ENCODE measurements around the gene FBXL14. TPM values are rescaled to one million over a fixed set of nuclear protein-coding genes. Genes with fewer than 3 reads are reported as not detected.

The FBXL14 gene
- 11.9 and 16.2 TPM in 2 replicates for total RNA-seq (2014; rRNA removed; shearing (Covaris generic); ENCODE audit: low replicate concordance)

GRCh38 chr12:1594261-1595025, at the start of gene FBXL14:
TSS of gene FBXL14 (minus strand) at chr12:1594581. CDS start at chr12:1594066, 515 bp downstream.
- in situ Hi-C loops (cut with HindIII; ENCODE audit: low pct_unique_long_range_greater_than_20kb, low sequenced_read_pairs): no loop called here
- peak; percentile 78 for DNase-seq (ENCODE audit: low read depth)

- DNase-seq (ENCODE audit: low read depth): no peak
- in situ Hi-C loops (cut with HindIII; ENCODE audit: low pct_unique_long_range_greater_than_20kb, low sequenced_read_pairs): no loop called here
These were observed 49.6 kb upstream of the FBXL14 start for GRCh38 chr12:1643905-1644533.

GRCh38 chr12:1643043-1643442, 48.7 kb upstream of the FBXL14 start:
- in situ Hi-C loops (cut with HindIII; ENCODE audit: low pct_unique_long_range_greater_than_20kb, low sequenced_read_pairs): no loop called here
- no peak for DNase-seq (ENCODE audit: low read depth)

- DNase-seq (ENCODE audit: low read depth): no peak
- in situ Hi-C loops (cut with HindIII; ENCODE audit: low pct_unique_long_range_greater_than_20kb, low sequenced_read_pairs): no loop called here
These were observed 48.1 kb upstream of the FBXL14 start for GRCh38 chr12:1642513-1642912.

DNA sequence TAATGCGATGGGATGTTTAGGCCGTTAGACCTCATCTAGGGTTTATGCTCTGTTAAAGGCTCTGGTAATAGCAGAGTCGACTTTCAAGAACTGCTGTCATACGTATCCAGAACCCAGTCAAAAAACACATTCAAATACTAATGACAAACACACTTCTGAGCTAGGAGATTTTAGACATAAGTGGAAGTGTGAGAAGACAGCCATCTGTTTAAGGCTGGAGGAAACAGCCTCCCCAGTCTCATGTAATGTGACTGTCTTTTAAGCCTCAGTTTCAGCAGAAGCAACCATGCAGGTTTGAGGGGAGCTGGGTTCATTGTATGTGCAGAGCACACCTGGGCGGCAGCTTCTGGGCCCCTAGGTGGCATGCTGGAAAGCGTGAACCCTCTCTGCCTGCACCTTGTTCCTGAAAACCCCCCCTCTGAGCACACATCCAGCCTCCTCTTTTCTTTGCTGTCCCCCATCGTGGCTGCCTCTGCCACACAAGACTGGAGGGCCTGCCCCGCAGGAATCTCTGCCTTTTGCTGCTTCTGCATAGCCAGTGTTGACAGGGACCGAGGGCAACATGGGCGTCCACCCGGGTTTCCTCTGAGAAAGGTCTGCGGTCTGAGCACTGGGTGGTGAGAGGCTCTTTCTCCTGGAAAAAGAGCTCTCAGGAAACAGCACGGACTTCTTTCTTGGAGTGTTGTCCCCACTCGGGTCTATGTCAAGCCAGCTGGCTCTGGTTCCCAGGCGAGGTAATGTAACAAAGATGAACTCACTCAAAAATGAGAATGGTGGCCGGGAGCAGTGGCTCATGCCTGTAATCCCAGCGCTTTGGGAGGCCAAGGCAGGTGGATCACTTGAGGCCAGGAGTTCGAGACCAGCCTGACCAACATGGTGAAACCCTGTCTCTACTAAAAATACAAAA, 46.2 kb upstream of the FBXL14 start:
- in situ Hi-C loops (cut with HindIII; ENCODE audit: low pct_unique_long_range_greater_than_20kb, low sequenced_read_pairs): no loop called here

DNA sequence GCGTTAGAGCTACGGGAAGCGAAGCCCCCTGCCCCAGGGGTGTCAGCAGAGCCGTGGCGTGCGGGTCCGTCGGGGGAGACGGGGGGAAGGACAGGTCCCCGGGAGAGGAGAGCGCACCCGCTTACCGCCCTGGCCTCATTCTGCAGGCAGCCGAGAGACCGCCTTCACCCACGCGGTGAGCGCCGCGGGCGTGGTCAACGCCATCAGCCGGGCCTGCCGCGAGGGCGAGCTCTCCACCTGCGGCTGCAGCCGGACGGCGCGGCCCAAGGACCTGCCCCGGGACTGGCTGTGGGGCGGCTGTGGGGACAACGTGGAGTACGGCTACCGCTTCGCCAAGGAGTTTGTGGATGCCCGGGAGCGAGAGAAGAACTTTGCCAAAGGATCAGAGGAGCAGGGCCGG, 45.2 kb upstream of the FBXL14 start:
- no peak for DNase-seq (ENCODE audit: low read depth)
- in situ Hi-C loops (cut with HindIII; ENCODE audit: low pct_unique_long_range_greater_than_20kb, low sequenced_read_pairs): no loop called here

More for the DNA sequence above, 46.2 kb upstream of the FBXL14 start:
- DNase-seq (ENCODE audit: low read depth): no peak

- DNase-seq (ENCODE audit: low read depth): no peak
- in situ Hi-C loops (cut with HindIII; ENCODE audit: low pct_unique_long_range_greater_than_20kb, low sequenced_read_pairs): no loop called here
These were observed 43.8 kb upstream of the FBXL14 start for GRCh38 chr12:1638203-1638602.

DNA sequence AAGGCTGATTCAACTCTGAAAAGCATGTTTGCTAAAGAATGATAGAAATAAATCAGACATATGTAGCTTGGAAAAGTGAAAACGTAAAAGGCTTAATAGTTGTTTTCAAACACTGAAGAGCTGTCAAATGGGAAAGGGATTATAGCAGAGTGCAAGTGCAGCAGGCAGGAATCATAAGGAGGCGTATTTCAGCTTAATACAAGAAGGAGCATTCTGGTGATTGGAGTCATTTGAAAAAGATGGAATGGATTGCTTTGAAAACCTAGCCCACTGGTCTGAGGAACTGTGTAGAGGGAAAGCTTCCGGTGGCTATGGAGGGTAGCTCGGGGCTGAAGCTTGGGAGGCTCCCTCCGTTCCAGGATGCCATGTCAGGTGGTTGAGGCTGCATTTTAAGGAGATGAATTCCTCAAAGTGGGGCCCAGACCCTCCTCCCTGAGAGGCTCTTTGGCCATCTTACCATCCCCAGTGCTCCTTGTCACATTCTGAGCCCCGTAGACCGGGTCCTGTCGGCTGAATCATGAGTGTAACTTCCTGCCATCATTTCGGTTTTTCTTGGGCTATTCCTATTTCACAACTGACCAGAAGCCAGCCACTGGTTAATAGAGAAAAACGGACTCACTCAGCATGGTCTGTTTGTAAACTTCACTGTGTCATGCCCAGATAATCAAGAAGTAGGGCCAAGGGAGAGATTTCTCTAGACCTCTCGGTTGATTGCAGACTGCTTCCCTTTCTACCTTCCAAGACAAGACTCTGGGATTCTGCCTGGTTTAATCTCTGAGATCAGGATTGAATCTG, 41.1 kb upstream of the FBXL14 start:
- DNase-seq (ENCODE audit: low read depth): no peak
- in situ Hi-C loops (cut with HindIII; ENCODE audit: low pct_unique_long_range_greater_than_20kb, low sequenced_read_pairs): no loop called here

DNA sequence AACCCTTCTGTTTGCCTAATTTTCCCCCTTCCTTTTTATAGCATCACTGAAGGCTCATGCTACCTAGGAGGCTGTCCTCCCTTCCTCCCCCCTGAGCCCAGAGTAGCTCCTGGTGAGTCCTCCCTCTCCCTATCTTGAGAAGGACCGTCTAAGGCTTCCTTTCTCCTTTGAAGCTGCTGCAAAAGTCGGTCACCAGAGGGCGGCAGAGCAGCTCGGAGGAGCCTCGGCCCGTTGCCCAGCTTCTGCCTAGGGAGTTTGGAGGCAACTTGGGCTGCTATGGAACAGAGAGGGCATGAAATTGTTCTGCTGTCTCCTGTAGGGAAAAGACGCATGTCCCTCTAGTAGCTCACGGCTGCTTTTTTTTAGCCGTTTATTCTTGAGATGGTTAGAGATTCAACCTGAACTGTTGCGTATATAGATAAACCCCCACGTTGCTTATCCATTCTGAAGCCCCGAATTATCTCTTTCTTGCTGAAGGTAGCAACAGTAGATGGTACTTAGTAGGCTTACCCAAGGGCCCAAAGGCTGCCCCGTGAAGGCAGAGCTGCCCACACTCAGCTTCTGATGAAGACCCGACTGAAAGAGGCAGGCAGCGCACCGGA, 40.3 kb upstream of the FBXL14 start:
- in situ Hi-C loops (cut with HindIII; ENCODE audit: low pct_unique_long_range_greater_than_20kb, low sequenced_read_pairs): no loop called here
- DNase-seq (ENCODE audit: low read depth): peak; percentile 58

- DNase-seq (ENCODE audit: low read depth): no peak
- in situ Hi-C loops (cut with HindIII; ENCODE audit: low pct_unique_long_range_greater_than_20kb, low sequenced_read_pairs): no loop called here
These were observed 39.8 kb upstream of the FBXL14 start for GRCh38 chr12:1634149-1634548.

GRCh38 chr12:1633459-1633858, 39.1 kb upstream of the FBXL14 start:
- in situ Hi-C loops (cut with HindIII; ENCODE audit: low pct_unique_long_range_greater_than_20kb, low sequenced_read_pairs): no loop called here

GRCh38 chr12:1632702-1633101, 38.3 kb upstream of the FBXL14 start:
- DNase-seq (ENCODE audit: low read depth): no peak
- in situ Hi-C loops (cut with HindIII; ENCODE audit: low pct_unique_long_range_greater_than_20kb, low sequenced_read_pairs): no loop called here

More at GRCh38 chr12:1633459-1633858, 39.1 kb upstream of the FBXL14 start:
- no peak for DNase-seq (ENCODE audit: low read depth)

- DNase-seq (ENCODE audit: low read depth): no peak
- in situ Hi-C loops (cut with HindIII; ENCODE audit: low pct_unique_long_range_greater_than_20kb, low sequenced_read_pairs): no loop called here
These were observed 36.6 kb upstream of the FBXL14 start for GRCh38 chr12:1630827-1631591.

- in situ Hi-C loops (cut with HindIII; ENCODE audit: low pct_unique_long_range_greater_than_20kb, low sequenced_read_pairs): no loop called here
- peak; percentile 30 for DNase-seq (ENCODE audit: low read depth)
These were observed 35.9 kb upstream of the FBXL14 start for GRCh38 chr12:1630133-1630826.

DNA sequence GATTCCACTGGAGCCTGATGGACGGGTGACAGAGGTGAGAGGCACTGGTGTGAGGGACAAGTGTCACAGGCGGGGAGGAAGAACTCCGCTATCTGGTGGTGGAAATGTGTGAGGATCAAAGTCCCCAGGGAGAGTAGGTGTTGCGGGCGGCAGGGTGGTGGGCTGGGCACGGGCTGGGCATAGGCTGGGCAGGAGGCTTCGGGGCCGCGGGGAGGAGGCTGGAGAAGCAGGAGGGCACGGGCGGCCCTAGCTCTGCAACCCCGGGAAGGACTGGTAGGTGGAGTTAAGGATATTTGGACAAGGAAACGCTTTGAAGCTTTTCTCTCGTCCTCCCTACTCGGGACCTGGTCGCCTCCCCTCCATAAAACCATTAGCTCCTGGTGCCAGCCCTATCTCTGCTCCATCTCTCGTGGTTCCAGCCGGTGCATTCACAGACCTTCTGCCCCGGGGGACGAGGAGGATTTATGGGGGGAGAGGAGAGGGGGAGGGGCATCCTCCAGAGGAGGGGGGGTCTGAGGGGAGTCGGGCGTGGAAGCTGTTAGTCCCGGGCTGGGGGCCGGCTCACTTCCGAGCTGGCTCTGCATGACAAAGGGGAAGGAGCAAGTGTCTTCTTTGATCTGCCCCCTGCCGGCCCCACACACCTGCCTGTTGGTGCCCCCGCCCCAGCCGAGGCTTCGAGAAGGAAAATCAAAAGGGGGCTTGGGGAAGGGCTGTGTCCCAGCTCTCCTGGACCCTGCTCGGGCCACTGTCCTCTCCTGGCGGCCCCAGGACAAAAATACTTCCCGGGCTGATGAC, 35.2 kb upstream of the FBXL14 start:
- no peak for DNase-seq (ENCODE audit: low read depth)
- in situ Hi-C loops (cut with HindIII; ENCODE audit: low pct_unique_long_range_greater_than_20kb, low sequenced_read_pairs): no loop called here

All from Caki2 (cell line).